Stimulated activated CD4-positive, alpha-beta T cell treated with anti-CD3 and anti-CD28 coated beads, Interleukin-4, amount 100 ng/mL, for 1 hour (primary cell): ENCODE data around the gene MDN1.
"Not testable (repeated sequence)": the region's sequence is repeated elsewhere in the genome, so short reads cannot be mapped to it uniquely, and the experiment has no call there.

Source experiments
- DNase-seq: peaks from one replicate; pipeline ENCODE4 v3.0.0-alpha.2; 2020

The MDN1 gene

DNA sequence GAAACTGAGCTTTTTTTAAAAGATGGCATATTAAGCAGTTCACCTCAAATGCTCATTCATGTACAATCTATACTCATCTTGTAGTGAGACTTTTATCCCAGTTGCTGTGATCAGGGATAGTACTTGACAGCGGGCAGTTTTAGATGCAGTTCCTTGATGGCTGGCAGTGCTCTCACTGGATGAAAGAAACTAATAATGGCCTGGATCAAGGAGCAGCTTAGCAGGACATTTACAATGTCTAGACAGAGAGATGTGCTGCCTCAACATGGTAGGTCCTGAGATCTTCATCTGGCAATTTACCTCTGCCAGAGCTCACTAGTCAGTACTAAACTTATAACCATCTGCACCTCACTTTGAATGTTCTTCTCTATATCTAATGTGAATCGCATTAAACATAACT lies 134.3 kb downstream of the MDN1 start:
- no peak for DNase-seq

DNA sequence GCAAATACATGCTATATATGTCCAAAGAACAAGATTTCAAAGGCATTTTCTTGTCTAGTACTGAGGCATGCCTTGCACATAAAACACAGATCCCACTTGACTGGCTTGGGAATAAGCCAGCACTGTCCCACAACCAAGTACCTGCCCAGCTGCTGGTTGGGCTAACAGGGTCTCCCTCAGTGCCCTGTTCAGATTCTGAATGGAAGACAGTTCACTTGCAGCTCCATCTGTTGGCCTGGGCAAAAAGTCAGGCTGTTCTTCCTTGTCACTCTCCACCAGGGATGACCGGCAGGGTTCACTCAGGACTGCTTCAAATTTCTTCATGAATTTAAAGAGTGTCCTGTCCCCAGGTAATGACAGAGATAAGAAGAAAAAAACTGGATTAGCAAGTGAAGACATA lies 136.6 kb downstream of the MDN1 start:
- no peak for DNase-seq

DNA sequence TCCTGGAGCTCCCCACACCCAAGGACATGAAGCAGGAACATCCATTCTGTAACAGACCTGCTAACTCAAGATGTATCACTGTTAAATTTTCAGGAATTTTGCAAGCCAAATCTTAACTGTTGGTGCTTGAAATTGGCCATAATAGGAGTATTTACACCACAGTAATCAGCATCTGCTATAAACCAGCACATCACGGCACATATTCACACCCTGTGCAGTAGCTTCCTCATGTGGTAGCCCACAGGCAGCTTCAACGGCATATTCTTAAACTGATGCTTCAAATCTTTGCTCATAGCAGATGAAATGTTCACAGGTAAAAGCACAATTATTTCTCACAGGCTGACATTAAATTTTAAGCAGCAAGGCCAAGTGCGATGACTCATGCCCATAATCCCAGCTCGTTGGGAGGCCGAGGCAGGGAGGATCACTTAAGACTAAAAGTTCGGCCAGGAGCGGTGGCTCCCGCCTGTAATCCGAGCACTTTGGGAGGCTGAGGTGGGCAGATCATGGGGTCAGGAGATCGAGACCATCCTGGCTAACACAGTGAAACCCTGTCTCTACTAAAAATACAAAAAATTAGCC lies 137.5 kb downstream of the MDN1 start:
- no peak for DNase-seq

DNA sequence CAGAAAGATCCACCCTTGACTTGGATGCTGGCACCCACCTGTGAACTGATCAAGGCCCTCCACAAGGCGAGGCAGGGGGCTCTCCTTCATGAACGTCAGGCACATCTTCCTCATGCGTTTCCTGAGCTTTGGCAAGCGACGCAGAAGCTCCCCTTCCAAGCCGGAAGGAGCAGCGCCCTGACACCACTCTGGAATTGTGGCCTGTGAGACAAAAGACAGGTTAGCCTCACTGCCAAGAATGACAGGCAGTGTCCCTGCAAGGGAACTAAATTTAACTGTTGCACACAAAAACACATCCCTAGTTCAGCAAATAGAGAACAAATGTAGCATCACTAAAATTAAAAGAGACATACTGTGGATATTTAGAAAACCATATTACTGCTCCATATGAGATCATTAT lies 139.0 kb downstream of the MDN1 start:
- DNase-seq = no peak

DNA sequence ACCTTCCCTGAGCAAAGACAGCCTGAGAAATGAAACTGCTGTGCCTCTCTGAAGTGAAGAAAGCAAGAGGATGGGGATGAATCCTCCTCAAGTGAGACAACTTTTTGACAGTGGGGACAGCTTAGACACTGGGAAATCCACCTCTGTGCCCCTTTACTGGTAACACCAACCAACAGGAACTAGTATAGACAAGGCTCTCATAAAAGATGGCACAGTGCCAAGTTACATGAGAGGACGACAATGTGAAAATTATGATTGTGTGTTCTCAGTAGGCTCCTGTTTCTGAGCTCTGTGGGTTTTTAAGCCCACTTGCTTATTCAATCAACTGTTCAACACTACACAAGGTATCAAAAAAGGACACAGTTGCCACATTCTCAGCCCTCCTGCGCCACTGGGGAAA lies 139.4 kb downstream of the MDN1 start:
- no peak for DNase-seq

DNA sequence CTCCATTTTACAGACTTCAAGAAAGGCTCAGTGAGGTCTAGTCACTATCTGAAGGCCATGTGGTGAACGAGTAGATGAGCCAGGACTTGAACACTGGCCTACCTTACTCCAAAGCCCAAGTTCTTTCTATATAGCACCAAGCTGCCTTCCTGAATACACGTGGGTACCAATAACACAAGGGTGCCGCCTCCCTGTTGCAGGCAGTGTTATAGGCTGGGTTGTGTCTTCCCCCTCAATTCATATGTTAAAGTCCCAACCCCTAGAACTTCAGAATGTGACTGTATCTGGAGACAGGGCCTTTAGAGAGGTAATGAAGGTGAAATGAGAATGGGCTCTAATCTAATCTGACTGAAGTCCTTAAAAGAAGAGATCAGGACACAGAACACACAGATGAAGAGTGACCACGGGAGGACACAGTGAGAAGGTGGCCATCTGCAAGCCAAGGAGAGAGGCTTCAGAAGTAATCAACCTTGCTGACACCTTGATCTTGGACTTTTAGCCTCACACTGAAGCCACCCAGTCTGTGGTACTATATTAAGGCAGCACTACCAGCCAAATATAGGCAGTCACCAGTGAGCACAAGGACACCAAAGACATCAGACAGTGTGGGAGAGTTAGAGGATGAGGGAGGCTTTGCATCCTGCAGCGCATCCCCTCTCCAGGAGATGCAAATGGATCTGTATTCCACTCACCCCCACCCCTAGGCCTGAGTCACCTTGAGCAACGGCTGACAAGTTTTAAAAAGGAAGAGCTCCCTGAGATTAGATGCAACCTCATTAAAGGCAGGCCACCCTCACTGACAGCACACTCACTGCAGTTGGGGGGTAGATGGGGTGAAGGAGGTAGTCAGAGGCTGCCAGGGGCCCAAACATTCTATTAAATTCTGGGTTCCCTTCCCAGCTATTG lies 140.1 kb downstream of the MDN1 start:
- no peak for DNase-seq

DNA sequence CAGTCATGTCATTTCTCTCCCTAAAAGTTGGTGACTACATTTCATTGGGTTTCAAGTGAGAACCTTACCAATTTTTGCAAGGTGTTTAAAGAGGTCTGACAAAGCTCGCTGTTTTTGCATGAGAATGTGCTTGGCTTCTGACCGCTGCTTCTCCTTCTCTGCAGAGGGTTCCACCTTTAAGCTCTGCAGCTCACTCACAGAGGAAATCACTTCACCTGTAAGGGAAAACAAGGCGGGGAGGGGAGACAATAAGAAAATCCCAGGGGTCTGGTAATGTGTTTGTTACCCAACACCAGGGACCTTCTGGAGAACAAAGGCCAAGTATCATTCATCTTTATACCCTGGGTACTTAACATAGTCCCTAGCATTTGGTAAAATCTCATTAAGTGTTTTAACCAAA lies 141.1 kb downstream of the MDN1 start:
- DNase-seq = no peak

DNA sequence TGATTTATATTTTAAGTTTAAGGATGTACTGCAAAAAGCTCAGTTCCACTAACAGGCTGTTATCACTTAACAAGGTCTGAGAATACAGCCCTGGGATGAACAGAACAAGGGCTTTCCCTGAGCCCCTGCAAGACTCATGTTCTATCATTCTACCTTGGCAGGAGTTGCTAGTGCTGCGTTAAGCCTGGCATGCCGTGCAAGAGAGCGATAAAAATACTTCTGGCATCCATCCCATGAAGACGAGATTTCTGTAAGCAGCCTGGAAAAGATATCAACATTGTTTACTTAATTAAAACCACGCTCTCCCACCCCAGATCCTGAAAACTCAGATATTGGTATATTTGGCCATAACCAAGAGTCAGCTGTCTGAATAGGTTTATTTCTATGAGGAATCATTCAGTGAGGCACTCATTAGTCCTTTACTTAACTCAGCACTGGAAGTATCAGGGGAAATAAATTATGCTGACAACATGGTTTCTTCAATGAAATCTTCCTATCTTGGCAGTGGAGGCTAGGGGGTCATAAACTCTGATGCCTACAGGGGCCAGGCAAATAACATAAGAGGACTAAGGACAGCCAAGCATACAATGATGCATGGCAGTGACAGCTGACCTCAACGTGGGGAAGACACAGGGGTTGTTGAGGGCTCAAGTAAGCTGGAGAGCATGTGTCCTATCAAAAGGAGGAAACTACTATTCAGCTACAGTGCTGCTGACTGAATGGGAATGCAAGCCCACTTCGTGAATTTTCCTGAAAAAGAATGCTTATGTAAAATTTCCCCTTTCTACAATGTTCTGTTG lies 143.4 kb downstream of the MDN1 start:
- no peak for DNase-seq

DNA sequence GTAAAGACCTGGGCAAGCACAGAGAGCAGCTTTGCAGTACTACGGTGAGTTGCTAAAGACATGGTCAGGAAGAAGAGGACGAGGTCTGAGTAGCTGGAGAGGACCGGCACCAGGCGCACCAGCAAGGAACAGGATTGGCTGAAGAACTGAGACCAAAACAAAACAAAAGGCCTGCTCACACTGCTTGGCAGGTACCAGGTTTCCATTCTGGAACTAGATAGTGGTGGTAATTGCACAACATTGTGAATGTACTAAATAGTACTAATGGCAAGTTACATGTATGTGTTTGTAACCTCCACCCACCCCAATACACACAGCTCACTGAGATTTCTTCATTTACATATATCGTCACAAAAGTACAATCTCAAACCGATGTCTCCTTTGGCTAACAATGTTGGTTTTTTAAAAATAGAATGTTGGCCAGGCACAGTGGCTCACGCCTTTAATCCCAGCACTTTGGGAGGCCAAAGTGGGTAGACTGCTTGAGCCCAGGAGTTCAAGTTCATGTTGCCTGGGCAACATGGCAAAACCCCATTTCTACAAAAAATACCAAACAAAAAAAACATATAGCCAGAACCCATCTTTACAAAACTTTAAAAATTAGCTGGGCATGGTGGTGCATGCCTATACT lies 148.5 kb downstream of the MDN1 start:
- no peak for DNase-seq

DNA sequence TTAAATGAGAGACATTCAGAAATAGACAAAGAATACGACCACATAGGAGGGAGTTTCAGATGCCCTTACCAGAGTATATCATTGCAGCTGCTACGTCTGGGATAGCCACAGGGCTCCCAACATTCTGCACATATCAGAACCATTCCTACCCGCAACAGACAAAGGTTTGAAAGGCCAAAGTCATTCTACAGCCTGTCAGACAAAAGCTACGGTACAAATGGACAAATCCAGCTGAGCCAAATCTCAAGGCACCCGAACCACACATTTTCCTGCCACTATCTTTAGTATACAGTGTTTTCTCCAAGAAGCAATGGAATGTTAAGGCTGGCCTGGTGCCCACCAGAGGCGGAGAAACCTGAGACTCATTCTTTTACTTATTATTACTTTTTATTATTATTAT lies 150.6 kb downstream of the MDN1 start:
- no peak for DNase-seq

DNA sequence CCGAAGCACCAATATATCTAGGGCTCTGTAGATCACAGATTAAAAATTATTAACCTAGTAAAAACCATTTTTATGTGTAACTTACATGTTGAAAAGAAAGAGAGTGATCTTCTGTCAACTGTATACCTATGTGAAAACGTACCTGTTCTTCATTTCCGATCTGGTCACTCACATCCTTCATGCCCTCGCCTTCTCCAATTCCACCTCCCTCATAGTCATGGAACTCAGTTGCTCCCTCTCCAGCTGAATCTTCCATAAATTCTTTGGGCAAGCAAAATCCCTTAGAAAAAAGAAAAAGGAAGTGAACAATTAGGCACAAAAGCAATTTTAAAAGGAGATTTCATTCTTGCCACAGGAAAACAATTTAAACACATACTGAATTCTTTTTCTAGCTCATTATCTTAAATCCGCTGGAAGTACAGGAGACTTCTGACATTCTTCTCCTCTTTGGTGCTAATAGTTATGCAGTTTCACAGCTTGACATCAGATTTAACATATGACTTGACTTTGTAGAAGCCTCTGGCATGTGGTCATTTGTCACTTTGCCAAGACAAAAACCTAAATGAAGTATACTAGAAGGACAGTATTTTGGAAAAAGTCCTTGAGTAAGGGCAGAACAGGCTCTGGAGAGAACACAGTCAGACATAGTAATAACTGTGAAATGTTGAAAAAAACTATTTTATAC lies 151.6 kb downstream of the MDN1 start:
- no peak for DNase-seq

DNA sequence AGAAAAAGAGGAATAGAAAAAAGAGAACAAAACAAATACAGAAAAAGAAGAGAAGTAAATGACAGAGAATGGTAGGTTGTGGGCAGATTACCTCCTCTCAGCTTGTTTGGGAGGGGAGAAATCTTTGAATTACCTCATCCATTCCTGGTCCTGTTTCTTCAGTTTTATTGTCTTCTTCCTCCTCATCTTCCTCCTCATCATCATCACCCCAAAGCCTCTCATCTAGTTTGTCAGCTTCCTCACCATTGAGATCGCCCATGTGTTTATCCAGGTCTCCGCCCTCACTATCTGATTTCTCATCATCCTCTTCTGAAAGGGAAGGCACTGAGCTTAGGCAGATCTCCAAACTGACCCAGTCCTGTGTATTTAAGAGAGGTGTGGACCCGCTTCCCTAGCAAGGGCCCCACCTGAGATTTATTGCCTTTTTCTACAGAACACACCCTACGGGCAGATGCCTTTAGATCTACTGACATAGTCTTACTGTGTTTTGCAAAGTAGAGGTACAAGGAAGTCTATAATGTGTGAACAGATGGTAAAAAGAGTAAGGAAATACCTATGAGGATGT lies 156.9 kb downstream of the MDN1 start:
- DNase-seq = no peak

DNA sequence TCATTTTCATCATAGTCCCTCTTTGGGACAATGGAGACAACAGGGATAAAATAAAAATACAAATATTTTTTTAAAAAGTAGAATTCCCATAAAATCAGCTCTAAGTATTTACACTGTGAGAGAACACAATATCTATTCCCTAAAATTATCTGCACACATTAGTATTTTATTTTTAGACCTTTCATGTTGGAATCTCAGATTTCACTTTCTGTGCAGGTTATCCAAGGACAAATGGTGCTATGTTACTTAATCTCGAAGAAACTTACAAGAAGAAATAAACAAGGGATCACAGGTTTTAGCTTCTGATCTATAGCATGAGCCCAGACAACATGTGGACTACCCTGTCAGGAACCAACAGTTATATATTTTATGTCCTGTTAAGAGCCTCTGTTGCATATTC lies 158.0 kb downstream of the MDN1 start:
- no peak for DNase-seq

DNA sequence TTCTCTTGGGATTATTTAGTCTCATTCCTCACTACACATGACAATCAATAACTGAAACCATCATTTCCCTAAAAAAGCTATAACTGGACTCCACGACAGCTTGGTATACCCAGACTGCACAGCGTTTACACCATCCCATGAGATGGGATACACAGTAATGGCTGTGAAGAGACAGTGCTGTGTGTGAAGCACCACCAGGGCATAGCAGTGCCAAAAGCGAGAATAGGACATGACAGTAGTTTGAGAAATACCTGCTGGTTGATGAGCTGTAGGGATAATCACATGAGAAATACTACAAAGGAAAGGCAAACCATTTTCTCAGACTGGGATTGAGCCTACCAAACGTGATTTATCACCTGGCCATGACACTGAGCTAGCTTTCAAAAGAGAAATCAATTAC lies 158.6 kb downstream of the MDN1 start:
- no peak for DNase-seq

DNA sequence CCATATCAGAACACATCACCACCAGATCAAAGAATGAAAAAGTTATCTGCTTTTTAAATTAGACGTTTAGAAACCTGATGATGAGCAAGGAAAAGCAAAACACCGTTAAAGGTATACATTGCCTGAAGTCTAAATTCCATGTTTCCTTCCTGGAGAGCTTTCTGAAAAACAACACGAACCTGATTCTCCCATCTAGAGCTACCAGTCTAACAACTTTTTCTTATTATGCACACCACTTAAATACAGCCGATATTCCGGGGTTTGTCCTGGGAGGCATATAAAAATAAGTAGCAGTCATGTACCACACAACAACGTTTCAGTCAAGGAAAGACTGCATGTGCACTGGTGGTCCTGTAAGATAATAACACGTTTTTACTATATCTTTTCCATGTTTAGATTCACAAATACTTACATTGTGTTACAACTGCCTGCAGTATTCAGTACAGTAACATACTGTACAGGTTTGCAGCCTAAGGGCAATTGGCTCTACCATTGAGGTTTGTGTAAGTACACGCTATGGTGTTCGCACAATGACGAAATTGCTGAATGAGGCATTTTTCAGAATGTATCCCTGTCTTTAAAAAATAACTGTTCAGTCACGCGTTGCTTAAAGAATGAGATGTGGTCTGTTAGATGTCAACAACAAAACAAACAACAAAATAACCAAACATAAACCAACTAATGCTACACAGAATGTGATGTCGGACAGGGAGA lies 162.0 kb downstream of the MDN1 start:
- DNase-seq = no peak

DNA sequence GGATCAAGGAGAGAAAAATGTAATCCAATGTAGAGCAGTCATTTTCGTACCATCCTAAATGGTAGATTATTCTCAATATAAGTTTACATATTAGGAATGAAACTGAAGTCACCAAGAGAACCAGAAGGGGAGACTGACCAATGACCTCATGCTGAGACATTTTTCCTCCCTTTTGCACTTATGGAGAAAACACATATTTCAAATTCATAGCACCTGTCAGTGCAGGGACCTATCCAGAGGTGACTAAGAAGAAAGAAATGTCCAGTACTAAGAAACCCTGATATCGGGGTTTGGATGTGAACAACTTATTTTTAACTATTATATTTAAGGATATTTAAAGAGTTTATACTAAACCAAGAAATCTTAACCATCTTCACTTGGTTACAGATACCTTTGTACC lies 164.5 kb downstream of the MDN1 start:
- DNase-seq = no peak

DNA sequence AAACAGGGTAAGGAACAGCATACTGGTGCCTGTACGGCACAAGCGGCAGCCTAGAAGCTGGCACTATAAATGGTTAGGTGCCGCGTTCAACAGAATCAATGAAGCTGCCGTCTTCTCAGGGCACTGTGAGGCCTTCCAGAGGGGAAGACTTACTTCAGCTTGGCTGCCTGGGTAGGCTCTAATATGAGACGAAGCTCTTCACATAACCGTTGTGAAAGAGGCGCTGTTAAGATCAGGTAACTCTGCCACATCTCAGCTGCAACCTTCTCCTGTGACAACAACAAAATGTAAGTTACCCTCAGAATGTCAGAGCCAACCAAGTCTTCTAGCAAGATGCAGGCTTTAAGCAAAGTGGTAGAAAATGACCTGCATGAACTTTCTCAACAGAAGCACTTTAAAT lies 169.0 kb downstream of the MDN1 start:
- DNase-seq = no peak

DNA sequence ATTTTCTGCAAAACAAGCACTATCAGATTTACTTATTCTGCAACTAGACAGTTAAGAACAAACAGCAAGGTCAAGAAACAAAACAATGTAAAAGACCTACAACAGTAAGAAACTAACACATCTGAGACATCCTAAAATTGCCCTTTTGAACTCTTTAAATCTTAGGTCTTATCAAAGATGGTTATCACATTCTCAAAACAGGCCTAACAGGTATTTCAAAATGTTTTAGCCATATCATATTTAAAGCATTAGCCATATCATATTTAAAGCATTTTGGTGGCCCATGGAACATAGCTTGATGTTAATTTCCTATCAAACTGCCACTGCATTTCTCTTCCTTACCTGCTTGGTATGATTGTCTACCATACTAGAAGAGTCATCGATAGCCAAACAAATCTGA lies 169.9 kb downstream of the MDN1 start:
- DNase-seq = no peak

DNA sequence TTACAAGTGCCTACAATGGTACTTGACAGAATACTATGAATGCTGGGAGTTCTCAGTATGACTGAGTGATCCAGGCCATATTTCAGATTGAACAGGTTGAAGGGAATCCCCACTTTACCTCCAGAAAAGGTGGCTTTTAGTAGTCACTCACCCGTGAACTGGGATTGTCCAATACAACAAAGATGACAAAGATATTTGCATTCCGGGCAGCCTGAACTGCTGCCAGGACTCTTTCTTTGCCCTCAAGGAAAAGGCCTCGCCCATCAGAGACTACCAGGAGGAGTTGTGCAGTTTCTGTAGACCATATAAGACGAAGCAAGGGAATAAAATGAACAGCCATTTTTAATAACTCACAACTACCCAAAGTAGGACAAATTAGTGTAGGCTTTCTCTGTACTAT lies 174.7 kb downstream of the MDN1 start:
- DNase-seq = no peak

DNA sequence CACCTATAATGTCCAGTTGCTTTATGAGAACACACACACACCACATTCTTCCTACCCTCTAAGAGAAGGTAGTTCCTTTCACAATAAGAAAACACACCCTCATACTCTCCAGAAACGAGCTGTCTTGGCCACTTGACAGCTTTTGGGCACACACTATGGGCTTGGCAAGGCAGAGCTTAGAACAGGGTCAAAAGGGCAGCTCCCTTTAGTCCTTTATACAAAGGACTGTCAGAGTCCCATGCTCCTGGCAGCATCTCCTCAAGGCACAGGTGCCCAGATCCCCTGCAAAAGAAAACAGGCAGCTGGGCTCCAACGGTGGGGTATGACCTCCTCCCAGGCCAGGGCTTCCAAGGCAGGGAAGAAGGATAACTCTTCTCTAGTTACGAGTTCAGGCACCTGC lies 176.2 kb downstream of the MDN1 start:
- DNase-seq = no peak

DNA sequence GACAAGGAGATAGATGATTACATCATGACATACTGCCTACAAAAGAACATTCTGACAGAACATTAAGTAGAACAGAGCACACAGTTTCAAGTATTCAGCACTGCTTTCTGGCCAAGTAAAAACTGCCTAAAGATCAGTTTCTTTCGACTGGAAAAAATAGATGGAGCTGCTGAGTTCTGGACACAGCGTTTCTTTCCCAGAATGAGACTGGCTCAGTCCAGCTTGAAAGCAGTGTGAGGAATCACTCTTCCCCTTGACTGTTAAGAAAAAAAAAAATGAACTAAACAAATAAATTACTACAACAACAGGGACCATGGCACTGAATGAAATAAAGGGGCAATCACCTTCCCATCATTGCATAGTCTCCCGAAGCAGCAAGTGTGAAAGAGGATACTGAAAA lies 176.6 kb downstream of the MDN1 start:
- no peak for DNase-seq

DNA sequence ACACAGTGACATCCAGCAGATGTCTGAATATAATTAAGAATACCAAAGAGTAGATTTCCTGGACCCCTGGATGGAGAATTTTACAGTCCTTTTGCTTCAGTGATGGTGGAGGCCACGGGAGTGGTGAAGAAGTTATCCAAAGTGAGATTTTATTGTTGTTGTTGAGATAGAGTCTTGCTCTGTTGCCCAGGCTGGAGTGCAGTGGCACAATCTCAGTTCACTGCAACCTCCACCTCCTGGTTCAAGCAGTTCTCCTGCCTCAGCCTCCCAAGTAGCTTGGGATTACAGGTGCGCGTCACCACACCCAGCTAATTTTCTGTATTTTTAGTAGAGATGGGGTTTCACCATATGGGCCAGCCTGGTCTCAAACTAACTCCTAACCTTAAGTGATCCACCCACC lies 178.0 kb downstream of the MDN1 start:
- not testable (repeated sequence) for DNase-seq
